Activated naive CD4-positive, alpha-beta T cell treated with anti-CD3 and anti-CD28 coated beads, Interleukin-2, amount 50 U/mL, for 16 hours (primary cell): ENCODE measurements around the gene TFF2.

Source experiments
- DNase-seq: peaks from one replicate; pipeline ENCODE4 v3.0.0-alpha.2; 2020

The TFF2 gene

DNA sequence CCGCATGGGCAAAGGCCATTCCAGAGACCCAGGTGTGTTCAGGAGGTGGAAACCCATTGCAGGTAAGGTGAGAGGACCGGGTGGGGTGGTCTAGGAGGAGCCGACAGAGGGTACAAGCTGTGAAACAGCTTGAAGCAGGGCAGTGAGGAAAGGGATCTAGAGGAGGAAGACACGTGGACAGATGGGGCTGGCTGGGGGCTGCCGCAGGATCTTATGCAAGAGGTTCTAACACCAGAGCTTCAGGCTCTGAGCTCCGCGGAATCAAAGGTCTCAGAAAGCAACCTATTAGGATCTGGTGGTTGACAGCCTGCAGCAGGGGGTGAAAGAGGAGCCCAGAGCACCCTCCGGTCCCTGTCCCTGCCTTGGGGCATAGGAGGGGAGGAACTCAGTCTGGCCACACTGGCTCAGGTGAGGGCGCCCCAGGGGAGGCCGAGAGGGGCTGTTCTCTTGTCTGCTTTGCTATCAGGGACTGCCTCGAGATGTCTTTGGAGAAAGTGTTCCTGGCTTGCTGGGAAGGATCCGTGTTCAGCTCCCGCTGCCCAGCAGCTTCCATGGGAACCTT is 13.6 kb upstream of the TFF2 start:
- no peak for DNase-seq

DNA sequence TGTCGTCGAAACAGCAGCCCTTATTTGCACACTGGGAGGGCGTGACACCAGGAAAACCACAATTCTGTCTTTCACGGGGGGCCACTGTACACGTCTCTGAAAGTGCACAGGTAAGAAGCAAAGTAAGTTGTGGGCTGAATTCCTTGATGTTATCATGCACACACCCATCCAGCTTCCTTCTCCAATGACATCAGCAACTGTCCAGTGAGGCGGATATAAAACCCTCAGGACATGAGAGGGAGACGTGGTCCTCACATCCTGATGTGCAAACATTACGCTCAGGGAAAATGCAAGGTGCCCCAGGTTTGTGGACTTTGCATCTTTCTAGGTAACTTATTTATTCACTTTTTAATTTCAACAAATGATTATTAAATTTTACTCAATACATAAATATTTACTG is 12.5 kb upstream of the TFF2 start:
- DNase-seq, result no peak

DNA sequence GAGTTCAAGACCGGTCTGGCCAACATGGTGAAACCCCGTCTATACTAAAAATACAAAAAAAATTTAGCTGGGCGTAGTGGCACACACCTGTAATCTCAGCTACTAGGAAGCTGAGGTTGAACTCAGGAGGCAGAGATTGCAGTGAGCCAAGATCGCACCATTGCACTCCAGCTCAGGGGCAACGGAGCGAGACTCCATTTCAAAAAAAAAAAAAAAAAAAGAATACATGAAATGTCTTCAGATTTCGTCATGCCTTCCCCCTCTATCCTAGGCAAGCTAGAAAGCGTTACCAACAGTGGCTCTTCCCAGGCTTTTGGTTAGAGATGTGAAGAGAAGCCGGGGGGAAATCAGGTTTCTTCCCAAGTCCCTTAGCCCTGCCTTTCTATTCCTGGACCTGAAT is 11.9 kb upstream of the TFF2 start:
- no peak for DNase-seq

DNA sequence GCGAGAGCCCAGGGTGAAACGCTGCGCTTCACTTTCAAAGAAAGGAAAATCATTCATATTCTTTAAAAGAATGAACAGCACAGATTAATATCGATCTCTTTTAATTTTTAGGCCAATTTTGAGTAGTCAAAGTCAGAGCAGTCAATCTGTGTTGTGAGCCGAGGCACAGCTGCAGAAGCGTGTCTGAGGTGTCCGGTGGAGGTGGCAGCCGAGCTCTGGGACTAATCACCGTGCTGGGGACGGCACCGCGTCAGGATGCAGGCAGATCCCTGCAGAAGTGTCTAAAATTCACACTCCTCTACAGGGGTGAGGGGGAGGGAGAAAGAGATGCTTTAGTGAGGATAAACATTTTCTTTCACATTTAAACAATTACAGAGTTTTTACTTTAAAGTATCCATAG is 11.4 kb upstream of the TFF2 start:
- no peak for DNase-seq

DNA sequence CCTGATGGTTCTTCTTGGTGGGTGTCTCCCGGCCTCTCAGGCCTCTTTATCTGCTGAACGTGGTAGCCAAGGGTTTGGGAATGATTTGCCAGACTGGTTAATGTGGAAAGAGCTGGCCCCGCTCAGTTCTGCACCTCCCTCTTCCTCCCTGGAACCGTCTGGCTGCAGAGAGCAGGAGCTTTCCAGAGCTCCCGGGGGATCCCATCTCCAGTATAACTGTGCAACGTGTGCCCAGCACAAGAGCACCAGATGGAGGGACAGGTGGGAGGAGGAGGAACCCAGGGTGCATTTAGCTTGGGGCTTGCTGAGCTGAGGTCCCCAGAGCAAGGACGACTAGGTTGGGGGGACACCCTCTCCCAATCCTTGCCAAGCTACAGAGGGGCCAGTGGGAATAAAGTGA is 10.5 kb upstream of the TFF2 start:
- no peak for DNase-seq

DNA sequence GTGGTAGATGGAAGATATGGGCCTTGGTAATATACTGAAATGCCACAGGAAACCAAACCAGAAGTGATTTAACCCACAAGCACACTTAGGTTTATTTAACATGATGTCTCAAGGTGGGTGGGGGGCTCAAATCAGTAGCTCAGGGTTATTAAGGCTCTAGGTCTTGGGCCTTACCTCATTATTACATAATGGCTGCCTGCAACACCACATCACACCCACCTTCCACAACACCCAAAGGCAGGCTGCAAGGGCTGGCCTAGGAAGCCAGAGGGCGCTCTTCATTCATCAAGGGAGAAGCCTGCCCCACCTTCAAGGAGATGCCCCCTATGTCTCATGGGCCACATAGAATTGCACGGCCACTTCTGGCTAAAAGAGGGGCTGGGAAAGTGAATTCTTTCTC is 9.5 kb upstream of the TFF2 start:
- DNase-seq, result no peak

DNA sequence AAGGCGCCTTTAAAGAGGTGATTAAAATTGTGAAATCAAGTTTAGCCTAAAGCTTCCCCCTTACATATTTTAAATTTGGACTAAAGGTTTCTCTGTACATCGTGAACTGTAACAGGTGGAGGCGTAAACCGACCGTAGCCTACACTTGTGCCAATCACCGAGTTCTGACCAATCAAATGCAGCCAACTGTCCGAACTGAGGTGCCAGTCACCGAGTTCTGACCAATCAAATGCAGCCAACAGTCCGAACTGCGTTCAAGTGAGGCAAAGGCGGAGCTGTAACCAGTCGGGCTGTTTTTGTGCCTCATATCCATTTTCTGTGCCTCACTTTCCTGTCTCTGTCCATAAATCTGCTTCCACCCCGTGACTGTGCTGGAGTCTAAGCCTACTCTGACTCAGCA is 8.1 kb upstream of the TFF2 start:
- no peak for DNase-seq

DNA sequence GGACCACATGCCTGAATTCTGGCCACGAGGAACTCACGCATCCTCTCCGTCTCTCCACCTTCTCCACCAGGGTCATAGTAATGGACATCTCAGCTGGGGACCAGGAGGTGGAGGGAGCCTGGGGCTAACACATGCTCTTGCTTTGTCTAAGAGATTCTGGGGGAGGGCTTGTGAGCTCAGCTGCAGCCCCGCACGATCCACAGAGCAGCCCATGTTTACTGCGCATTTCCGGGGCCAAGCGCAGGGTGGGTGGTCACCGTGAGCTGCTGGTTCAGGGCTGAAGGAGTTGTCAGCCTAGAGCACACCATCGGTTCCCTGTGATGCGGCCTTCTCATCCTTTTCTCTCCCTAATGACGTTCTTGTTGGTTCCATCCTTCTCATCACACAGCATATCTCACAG is 7.5 kb upstream of the TFF2 start:
- no peak for DNase-seq

DNA sequence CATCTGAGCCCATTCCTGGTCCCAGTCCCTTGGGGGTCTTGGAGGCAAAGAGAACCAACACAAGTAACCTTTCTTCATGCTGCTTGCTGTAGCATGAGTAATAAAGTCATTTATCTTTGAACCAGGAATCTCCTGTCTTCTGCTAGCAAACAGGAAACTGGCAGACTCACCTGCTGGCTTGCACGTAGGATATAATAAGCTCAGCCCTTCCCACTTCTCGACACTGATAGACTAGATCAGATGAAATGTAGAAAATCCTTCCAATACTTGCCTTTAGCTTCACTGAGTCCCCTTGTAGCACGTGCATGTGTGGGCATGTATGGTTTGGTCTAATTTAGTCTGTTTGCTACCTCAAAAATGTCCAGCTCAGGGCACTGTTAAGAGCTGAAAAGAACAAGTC is 6.5 kb upstream of the TFF2 start:
- no peak for DNase-seq

DNA sequence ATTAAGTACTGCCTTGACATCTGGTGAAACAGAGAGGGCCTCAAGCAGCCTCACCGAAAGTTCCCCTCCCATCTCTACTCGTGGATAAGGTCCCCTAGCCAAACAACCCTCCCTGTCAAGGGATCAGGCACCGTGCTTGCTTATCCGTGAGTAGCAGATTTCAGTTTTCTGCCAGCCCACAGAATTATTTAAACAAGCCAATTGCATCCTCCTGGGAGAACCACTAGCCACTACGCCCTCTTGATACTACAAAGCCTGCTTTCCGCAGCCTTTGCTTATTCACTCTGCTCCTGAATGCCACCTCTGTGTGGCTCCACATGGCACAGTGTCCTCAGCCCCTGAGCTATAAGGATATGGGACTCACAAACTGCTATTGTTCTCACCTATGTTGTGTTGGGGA is 5.9 kb upstream of the TFF2 start:
- DNase-seq, result no peak

DNA sequence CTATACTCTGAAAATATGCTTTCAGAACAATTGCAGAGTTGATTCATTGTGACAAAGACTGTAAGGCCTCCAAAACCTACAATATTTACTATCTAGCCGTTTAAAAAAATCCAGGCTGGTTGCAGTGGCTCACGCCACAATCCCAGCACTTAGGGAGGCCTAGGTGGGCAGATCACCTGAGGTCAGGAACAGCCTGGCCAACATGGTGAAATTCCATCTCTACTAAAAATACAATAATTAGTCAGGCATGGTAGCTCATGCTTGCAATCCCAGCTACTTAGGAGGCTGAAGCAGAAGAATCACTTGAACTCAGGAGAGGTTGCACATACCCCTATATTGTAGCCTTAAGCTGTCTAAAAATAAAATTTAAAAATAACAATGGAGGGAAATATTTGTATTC is 5.3 kb upstream of the TFF2 start:
- no peak for DNase-seq

DNA sequence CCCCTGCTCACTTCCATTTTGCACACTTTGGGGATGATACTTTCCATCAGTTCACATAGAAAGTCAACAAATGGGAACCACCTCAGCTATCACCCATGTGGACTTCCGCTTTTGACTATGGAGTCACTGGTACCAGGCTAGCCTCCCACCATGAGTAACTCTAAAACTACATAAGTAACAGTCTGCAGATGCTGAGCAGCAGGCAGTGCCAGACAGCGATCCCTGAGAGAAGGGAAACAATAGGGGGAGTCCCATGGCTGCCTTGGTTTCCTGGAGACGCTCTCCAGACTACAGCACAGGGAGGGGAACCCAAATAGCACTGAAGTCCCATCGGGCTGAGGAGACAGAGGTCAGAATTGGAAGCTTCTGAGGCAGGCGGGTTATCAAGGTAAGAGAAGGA is 2.8 kb upstream of the TFF2 start:
- DNase-seq, result no peak

DNA sequence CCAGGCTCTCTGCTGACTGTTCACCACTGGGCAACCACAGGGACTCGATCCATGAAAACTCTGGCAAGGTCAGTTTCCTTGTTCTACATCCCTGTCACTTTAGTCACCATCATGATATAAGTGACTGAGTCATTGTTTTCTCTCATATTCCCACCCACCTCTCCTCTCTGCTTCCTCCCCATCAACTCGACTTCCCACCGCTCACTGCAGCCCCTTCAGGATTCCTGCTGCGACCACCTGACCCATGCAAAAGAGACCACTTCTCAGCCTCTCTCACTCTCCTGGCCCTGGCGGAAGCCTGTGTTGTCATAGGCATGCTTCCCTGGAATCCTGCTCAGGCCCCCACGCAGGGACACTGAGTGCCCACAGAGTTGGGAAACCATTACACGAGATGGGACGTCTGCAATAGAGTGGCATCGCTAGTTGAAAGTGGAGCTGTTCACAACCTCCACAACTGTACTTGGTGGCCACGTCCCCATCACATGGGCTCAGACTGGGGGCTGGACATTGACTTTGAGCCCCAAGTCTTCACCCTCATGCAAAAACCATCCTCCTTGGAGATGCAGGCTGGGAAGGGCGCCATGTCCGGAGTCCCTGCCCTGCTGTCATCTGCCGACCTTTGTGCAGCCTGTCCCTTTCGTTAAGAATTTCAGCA is 1.8 kb upstream of the TFF2 start:
- DNase-seq, result no peak

DNA sequence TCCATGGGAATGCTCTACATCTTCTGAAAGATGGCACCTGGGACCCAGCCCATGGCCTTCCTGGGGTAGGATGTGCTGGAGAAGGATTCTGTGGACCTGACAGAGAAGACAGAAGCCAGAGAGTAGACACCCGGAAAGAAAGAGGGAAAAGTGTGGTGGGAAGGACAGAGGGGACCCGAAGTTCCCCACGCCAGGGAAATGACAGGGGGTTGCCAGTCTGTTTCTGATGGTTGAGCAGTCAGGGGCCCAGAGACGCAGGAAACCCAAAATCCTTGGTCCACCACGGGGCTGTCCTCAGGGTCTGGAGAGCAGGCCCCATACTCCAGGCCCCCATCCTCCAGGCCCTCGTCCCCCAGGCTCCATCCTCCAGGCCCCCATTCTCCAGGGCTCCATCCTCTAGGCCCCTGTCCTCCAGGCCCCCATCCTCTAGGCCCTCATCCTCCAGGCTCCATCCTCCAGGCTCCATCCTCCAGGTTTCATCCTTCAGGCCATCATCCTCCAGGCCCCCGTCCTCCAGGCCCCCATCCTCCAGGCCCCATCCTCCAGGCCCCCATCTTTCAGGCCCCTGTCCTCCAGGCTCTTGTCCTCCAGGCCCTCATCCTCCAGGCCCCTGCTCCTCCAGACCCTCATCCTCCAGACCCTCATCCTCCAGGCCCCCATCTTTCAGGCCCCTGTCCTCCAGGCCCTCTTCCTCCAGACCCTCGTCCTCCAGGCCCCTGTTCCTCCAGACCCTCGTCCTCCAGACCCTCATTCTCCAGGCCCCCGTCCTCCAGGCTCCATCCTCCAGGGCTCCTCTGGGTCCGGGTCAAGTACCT is 1.0 kb upstream of the TFF2 start:
- DNase-seq, result no peak

DNA sequence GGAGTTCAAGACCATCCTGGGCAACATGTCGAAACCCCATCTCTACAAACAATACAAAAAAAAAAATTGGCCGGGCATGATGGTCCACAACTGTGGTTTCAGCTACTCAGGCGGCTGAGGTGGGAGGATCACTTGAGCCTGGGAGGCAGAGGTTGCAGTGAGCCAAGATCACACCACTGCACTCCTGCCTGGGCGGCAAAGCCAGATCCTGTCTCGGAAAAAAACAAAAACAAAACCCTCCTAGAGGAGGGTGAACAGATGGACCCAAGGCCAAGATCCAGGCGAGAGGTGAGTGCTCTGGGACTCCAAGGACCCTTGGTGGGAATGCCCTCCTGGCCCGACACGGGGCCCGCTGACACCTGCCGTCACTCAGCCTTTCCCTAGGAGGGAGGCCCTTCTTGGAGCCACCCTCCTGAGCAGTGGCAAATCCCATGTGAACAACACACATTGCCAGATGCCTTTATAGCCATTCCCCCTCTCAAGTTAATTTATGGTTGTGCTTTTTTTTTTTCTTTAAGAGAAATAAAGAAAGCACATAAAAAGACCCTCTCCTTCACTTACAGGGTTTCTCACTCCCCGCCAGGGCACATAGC is 380 bp downstream of the TFF2 start:
- DNase-seq, result no peak

DNA sequence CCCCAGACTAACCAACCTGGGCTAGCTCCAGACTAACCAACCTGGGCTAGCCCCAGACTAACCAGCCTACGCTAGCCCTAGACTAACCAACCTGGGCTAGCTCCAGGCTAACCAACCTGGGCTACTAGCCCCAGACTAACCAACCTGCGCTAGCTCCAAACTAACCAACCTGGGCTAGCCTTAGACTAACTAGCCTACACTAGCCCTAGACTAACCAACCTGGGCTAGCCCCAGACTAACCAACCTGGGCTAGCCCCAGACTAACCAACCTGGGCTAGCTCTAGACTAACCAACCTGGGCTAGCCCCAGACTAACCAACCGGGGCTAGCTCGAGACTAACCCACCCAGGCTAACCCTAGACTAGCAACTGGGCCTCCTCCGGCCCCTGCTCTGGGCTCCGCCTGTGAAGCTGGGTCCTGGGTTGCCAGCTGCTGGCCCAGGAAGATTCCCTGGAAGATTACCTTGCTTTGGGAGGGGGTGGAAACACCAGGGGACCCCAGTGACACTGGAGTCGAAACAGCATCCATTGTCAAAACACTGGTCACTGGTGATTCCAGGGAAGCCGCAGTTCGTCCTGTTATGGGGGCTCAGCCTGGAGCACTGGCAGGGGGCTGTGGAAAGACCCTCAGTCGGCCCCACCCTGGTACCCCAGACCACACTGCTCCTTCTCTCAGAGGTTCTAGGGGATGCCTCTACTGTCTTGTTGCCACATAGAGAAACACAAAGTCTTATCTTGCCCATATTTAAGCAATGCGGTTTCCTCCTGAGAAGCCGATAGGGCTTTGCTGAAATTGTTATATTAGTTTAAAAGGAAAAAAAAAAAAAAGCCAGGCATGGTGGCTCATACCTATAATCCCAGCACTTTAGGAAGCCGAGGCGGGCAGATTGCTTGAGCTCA is 1.1 kb downstream of the TFF2 start:
- DNase-seq, result no peak

DNA sequence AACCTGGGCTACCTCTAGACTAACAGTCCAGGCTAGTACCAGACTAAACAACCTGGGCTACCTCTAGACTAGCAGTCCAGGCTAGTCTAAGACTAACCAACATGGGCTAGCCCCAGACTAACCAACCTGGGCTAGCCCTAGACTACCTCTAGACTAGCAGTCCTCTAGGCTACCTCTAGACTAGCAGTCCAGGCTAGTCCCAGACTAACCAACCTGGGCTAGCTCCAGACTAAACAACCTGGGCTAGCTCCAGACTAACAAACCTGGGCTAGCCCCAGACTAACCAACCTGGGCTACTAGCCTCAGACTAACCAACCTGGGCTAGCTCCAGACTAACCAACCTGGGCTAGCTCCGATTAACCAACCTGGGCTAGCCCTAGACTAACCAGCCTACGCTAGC is 2.0 kb downstream of the TFF2 start:
- DNase-seq, result no peak

DNA sequence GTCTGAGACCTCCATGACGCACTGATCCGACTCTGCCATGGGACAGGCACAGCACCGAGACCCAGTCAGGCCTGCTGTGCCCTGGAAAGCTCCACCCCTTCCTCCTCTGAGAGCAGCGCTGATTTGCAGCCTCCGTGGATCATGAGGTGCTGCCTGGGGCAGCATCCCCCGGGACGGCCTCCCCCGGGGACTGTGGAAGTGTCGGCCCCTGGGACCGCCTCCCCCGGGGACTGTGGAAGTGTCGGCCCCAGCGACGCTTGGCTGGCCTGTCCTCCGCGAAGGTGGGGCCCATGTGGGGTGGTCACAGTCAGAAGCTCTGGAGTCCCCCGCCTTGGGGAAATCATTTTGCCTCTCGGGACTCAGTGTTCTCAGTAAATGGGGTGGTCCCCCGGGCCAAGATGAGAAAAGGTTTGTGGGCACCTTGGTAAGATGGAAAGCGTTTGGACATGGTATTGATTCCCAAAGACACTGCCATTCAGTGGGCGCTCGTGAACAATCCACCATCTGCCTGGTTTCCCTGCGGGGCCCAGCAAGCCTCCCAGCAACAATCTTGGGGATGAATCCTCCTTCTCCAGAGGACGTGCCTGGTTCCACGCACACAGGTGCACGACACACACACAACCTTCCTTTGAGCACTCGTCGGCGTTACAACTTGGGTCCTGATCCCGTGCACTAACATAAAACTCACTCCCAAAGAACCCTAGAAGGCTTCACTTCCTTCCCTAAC is 3.0 kb downstream of the TFF2 start:
- no peak for DNase-seq

DNA sequence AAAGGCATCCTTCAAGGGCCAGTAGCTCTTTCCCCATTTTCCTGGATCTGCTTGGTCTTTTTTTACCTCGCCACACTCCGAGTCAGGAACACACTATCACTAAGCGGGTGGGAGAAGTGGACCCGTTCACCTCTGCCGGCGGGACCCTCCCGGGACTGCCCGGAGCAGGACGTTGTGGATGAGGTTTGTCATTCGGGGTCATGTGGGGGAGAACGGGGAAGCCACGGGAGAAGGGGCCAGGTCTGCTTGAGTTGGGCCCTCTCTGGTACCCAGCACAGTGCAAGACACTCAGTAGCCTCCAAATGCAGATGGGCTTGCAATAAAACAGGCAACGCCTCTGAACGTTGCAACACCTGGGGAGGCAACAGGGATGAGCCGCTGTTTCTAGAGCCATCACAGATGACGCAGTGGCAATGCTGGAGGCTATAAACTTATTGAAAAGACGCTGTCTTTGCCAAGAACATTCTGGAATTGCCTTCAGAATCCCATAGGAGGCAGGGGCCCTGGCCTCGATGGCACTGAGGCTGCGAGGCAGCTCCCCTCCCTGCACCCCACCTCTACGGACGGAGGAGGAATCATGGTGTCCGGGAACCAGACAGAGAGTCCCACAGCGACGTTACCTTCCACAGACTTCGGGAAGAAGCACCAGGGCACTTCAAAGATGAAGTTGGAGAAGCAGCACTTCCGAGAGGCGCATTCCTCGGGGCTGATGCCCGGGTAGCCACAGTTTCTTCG is 3.8 kb downstream of the TFF2 start:
- DNase-seq, result no peak

DNA sequence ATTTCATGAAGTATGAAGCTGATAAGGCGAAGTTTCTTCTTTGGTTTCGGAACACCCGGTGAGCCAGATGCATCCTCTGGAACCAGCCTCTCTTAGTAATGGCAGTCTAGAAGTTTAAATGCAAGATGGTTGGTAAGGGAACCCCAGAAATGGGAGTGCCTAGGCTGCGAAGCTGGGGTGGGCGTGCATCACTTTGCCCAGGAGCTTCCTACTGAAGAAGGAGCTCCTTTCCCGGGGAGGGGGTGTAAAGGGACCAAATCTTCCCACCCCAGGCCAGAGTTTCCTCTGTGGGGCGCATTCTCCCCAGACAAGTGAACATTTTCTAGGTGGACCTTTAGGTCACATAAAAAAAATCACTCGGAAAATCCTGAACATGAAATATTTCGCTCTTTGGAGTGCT is 4.4 kb downstream of the TFF2 start:
- DNase-seq, result no peak

DNA sequence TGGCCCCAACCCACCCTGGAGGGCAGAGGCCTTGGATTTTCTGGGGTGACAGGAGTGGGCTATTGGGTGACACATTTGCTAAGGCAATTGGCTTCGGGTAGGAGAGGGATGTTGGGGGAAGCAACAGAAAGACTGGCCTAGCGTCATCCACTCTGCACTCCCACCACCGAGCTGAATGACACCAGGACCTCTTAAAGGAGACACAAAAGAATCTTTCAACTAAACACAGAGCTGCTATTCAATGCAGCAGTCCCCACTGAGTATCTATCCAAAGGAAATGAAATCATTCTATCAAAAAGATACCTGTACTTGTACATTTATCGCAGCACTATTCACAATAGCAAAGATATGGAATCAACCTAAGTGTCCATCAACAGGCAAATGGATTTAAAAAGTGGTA is 6.2 kb downstream of the TFF2 start:
- no peak for DNase-seq
